GM21528 (cell line): ENCODE data around the gene PRKCZ.

Source experiments
- ATAC-seq: cut with Tn5 transposase; IDR thresholded peaks from one replicate; pipeline ENCODE4 v1.9.1; 2021; ENCODE audit warnings: mild to moderate bottlenecking, moderate library complexity; ENCODE audit not compliant: unreplicated experiment, low FRiP score

The PRKCZ gene

GRCh38 chr1:2172012-2172411 lies 121.8 kb downstream of the PRKCZ start:
- no peak for ATAC-seq

- no peak for ATAC-seq
Measured at GRCh38 chr1:2172551-2173146, 122.4 kb downstream of the PRKCZ start.

GRCh38 chr1:2173546-2174347 lies 123.5 kb downstream of the PRKCZ start:
- no peak for ATAC-seq

DNA sequence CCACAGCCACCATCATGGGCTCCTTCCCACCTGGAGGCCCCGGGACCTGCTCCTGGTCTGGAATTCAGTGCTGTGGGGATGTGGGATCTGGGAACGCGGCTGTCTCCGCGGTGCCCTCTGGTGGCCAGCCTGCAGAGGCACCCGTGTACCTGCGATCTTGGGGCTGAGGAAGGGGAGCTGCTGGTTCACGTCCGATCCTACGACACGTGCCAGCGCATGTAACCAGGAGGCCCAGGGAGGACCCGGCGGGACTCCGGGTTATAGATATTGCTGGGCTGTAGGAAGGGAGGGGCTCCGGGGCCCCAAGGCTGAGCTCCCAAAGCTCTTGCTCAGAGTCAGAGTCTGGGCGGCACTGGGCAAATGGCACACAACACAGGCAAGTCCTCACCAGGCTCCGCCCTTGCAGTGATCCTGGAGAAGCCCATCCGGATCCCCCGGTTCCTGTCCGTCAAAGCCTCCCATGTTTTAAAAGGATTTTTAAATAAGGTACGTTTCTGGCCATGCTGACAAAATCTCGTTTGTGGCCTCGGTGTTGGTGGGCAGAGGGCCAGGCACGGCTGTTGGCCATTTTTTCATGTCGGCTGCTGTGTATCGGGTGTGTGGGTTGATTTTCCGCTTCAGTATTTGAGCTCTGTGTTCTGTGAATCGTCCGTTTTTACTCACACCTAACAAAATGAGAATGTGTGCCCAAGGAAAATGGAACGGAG lies 124.3 kb downstream of the PRKCZ start:
- ATAC-seq = no peak

DNA sequence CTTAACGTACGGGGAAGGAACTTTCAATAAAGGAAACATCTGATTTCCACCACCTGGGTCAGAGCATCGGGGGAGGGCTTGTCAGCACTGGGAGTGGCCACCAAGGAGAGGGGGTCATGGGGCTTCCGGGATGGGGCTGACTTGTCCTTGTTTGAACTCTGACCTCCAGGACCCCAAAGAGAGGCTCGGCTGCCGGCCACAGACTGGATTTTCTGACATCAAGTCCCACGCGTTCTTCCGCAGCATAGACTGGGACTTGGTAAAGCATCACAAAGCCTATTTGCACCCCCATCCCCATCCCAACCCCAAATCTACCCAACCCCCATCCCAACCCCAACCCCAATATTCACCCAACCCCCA lies 124.8 kb downstream of the PRKCZ start:
- ATAC-seq = no peak

GRCh38 chr1:2175681-2176454 lies 125.7 kb downstream of the PRKCZ start:
- no peak for ATAC-seq

- no peak for ATAC-seq
Measured at GRCh38 chr1:2176615-2177014, 126.4 kb downstream of the PRKCZ start.

- no peak for ATAC-seq
Measured at GRCh38 chr1:2177541-2177940, 127.3 kb downstream of the PRKCZ start.

GRCh38 chr1:2177946-2178538 lies 127.8 kb downstream of the PRKCZ start:
- no peak for ATAC-seq

- no peak for ATAC-seq
Measured at GRCh38 chr1:2178875-2179274, 128.7 kb downstream of the PRKCZ start.

DNA sequence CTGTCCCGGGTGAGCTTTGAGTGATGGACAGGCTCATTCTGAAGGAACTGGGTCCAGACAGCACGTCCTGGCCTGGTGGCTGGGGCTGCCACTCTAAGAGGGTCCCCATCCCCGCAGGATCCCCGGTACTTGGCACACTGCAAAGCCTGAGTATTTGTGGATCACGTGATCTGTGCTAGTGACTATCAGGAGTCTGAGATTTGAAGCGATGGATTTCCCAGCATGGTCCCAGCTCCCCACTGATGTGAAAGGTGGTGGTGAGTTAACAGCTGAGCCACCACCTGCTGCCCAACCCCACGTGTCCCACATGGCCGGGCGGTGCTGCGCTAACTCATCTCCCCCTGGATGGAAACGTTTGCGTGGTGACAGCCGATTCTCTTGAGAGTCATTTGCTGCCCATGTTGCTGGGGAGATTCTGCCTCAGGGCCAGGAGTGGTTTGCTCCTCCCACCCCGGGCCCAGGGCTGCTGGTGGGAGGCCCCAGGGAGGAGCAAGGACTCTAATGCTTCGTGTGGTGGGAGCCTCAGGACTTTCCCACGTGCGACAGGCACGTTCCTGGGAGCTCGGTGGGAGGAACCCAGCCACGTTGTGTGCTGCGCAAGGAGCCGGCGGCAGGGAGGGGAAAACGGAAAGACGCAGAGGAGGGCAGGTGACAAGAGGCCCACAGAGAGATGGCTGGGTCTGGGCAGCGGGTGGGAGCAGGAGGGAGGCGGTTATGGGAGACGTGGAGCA lies 129.2 kb downstream of the PRKCZ start:
- no peak for ATAC-seq

GRCh38 chr1:2180297-2181245 lies 130.4 kb downstream of the PRKCZ start:
- no peak for ATAC-seq

GRCh38 chr1:2181271-2181670 lies 131.1 kb downstream of the PRKCZ start:
- ATAC-seq = no peak

GRCh38 chr1:2181752-2182151 lies 131.5 kb downstream of the PRKCZ start:
- ATAC-seq = no peak

DNA sequence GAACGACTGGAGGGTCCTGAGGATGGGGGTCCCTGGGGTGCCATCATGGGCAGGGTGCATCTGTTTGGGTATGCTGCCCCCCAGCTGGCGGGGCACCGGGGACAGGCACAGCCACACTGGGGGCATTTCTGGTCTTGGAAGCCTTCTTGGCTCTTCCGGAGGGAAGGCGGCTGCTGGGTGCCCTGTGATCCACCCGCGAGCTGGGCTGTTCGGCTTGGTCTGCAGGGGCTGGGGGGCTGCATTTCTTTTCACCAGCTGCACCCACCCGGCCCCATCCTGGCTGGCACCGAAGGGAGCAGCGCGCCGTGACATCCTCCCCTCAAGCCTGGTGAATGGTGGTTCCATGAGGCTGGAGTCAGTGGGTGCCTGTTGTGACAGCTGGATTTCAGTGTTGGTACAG lies 132.2 kb downstream of the PRKCZ start:
- ATAC-seq = no peak

GRCh38 chr1:2183937-2184334 lies 133.7 kb downstream of the PRKCZ start:
- no peak for ATAC-seq

DNA sequence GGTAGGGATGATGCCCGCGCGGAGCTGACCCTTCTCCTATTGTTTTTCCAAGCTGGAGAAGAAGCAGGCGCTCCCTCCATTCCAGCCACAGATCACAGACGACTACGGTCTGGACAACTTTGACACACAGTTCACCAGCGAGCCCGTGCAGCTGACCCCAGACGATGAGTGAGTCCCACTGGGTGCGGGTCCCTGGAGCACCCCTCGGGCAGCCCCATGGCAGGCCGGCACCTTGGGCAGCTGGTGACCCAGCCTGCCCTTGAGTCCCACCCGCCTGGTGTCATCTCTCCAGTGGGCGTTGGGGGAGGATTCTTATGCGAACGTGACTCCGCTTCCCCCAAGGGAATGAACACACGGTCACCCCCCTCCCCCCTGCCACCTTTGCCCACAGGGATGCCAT lies 134.3 kb downstream of the PRKCZ start:
- ATAC-seq = no peak

GRCh38 chr1:2184934-2185333 lies 134.7 kb downstream of the PRKCZ start:
- ATAC-seq = no peak
